ENCODE measurements around the gene NCOA3.

Gene NCOA3

DNA sequence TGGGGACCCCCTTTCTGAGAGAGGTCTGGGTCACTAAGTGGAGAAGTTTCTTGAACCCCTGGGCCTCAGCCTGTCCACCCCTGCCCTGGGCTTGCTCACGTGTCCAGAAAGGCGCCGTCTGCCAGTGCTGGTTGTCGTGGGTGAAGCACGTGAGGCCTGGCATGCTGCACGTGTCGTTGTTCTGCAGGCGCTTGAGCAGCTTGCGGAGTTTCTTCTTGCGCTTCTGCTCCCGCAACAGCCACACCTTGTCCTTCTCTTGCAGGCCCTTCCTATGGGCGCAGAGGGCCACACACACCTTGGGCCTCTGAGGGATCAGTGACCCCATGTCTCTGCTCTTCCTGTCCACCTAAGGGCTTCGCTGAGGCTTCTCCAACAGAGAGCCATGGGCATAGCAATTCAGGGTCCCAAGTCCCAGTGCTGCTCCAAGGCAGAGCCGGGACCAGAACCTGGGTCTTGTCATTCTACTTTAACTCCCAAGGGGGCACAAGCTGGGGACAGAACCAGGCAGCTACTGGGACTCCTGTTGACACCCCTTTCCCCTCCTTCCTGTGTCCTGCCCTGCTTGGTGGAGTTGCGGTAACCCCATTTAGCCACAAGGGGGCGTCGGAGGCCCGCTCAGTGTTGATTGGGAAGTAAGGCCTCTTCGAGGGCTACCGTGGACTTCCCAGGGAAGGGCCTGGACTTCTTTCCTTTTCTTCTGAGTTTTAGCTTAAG, 161.8 kb downstream of the NCOA3 start:
- H3K9ac ChIP-seq (ENCODE audit: low read depth in 1 of 2, low read length in 2 of 2) = no peak overlapping the region
- peaks cover 7% of the 10 kb centered on the region in 2 donors for H3K4me1 ChIP-seq (ENCODE audit: control insufficient read depth in 2 of 2, insufficient read depth in 2 of 2, low read length in 2 of 2)

DNA sequence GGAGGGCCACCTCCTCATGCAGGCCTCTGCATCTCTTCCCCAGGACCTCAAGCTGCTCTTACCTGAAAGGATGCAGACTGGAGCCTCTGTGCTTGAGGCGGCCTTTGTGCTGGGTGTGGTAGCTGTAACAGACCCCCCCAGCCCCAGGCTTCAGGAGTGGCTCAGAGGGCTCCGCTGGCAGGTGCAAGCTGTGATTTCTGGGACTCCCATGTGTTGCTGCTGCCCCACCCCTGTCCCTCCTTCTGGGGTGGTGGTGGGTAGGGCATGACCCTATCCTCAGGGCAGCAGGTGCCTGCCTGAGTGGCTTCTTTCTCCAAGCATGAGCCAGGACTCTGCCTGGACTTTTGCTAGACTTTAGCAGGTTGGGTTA, 162.4 kb downstream of the NCOA3 start:
- Histone ChIP-seq H3K27ac (ENCODE audit: low read depth in 2 of 2, low read length in 2 of 2) (no peak overlapping the region), H3K9ac (ENCODE audit: low read depth in 1 of 2, low read length in 2 of 2) (no peak overlapping the region)

More for the DNA sequence above, 161.8 kb downstream of the NCOA3 start:
- Histone ChIP-seq H3K9me3 (ENCODE audit: control insufficient read depth in 2 of 2, low read length in 2 of 2) (no peaks in the 10 kb centered on the region), H3K27me3 (ENCODE audit: control insufficient read depth in 2 of 2, insufficient read depth in 2 of 2, low read length in 2 of 2) (no peaks in the 10 kb centered on the region), H3K27ac (ENCODE audit: low read depth in 2 of 2, low read length in 2 of 2) (no peak overlapping the region), H3K4me3 (ENCODE audit: low read length in 2 of 2) (no peak overlapping the region), H3K36me3 (ENCODE audit: control insufficient read depth in 2 of 2, insufficient read depth in 2 of 2, low read length in 2 of 2) (peaks cover 32 to 39% of the 10 kb centered on the region in 2 donors)

DNA sequence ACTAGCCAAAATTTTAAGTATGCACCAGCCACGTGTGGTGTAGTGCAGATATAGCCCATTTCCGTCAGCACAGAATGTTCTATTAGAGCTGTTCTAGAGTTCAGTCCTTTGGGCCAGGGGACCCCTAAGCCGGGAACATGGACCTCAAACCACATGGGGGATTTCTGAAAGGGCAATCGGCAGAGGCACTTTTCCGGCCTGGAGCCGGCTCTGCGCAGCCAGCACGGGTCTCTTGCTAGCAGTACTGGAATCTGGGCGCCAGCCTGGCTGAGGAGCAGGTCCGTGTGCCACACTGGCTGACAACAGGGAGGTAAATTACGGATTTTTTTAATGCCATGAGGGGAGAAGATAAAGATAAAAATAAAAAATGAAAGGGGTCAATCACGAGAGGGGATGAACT, 163.1 kb downstream of the NCOA3 start:
- no peak overlapping the region for H3K4me3 ChIP-seq (ENCODE audit: low read length in 2 of 2)
- H3K27ac ChIP-seq (ENCODE audit: low read depth in 2 of 2, low read length in 2 of 2) = no peak overlapping the region
- peaks cover 7% of the 10 kb centered on the region in 2 donors for H3K4me1 ChIP-seq (ENCODE audit: control insufficient read depth in 2 of 2, insufficient read depth in 2 of 2, low read length in 2 of 2)
- H3K9ac ChIP-seq (ENCODE audit: low read depth in 1 of 2, low read length in 2 of 2) = no peak overlapping the region
- peaks cover 26 to 35% of the 10 kb centered on the region in 2 donors for H3K36me3 ChIP-seq (ENCODE audit: control insufficient read depth in 2 of 2, insufficient read depth in 2 of 2, low read length in 2 of 2)
- no peaks in the 10 kb centered on the region for H3K27me3 ChIP-seq (ENCODE audit: control insufficient read depth in 2 of 2, insufficient read depth in 2 of 2, low read length in 2 of 2)
- H3K9me3 ChIP-seq (ENCODE audit: control insufficient read depth in 2 of 2, low read length in 2 of 2) = no peaks in the 10 kb centered on the region

More for the DNA sequence above, 162.4 kb downstream of the NCOA3 start:
- Histone ChIP-seq H3K4me1 (ENCODE audit: control insufficient read depth in 2 of 2, insufficient read depth in 2 of 2, low read length in 2 of 2) (peaks cover 7% of the 10 kb centered on the region in 2 donors), H3K36me3 (ENCODE audit: control insufficient read depth in 2 of 2, insufficient read depth in 2 of 2, low read length in 2 of 2) (peaks cover 27 to 37% of the 10 kb centered on the region in 2 donors), H3K27me3 (ENCODE audit: control insufficient read depth in 2 of 2, insufficient read depth in 2 of 2, low read length in 2 of 2) (no peaks in the 10 kb centered on the region), H3K4me3 (ENCODE audit: low read length in 2 of 2) (no peak overlapping the region), H3K9me3 (ENCODE audit: control insufficient read depth in 2 of 2, low read length in 2 of 2) (no peaks in the 10 kb centered on the region)

DNA sequence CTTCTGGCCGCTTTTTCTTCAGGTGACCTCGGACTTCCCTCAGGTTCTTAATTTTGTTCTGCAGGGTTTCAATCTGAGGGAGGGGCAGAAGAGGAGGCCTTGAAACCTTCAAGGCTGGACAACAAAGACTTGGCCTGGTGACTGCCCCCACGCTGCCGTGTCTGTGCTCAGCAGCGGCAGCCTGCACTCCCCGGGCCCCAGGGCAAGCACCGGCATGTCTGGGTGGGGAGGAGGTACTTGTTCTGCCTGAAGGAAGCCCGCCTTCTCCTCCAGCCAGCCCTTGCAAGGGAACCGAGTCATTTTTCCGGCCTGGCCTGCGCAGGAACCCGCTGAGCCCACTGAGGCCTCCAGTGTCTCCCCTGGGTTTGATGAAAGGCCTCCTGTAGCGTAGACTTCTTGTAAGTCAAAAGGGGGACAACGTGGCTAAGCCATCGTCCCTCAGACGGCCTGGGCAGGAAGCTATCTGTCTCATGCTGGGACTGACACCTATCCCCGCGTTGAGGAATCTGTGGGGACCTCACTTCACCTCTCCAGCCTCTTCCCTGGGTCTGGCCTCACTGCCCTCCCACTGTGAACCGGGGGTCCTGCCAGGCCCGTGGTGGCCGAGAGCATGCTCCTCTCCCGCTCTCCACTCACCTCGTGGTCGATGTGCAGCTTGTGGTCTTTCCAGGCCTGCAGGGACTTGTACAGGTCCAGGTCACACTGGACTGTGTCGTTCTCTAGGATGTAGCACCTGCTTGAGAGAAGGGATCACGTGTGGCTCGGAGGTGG, 163.7 kb downstream of the NCOA3 start:
- no peaks in the 10 kb centered on the region for H3K9me3 ChIP-seq (ENCODE audit: control insufficient read depth in 2 of 2, low read length in 2 of 2)
- H3K27me3 ChIP-seq (ENCODE audit: control insufficient read depth in 2 of 2, insufficient read depth in 2 of 2, low read length in 2 of 2) = no peaks in the 10 kb centered on the region
- no peak overlapping the region for H3K27ac ChIP-seq (ENCODE audit: low read depth in 2 of 2, low read length in 2 of 2)
- peaks cover 7% of the 10 kb centered on the region in 2 donors for H3K4me1 ChIP-seq (ENCODE audit: control insufficient read depth in 2 of 2, insufficient read depth in 2 of 2, low read length in 2 of 2)
- no peak overlapping the region for H3K4me3 ChIP-seq (ENCODE audit: low read length in 2 of 2)
- peaks cover 26 to 35% of the 10 kb centered on the region in 2 donors for H3K36me3 ChIP-seq (ENCODE audit: control insufficient read depth in 2 of 2, insufficient read depth in 2 of 2, low read length in 2 of 2)
- no peak overlapping the region for H3K9ac ChIP-seq (ENCODE audit: low read depth in 1 of 2, low read length in 2 of 2)

DNA sequence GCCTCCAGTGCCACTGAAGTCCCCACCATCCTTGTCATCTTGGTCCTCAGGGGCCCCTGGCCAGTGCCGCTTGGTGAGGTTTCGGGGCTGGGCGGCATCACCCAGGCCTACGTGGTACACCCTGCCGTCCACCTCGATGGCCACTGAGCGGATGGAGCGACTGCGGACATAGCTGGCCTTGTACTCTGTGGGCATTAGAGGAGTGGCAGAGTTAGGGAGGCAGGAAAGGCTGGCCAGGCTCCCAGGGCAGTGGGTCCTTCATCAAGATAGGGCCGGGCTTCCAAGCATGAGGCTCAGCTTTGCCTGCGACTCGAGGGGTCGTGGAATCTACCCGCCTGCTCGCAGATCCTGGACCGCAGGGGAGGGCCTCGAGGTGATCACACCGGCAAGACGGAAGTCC, 164.6 kb downstream of the NCOA3 start:
- H3K27me3 ChIP-seq (ENCODE audit: control insufficient read depth in 2 of 2, insufficient read depth in 2 of 2, low read length in 2 of 2) = no peaks in the 10 kb centered on the region
- no peak overlapping the region for H3K9ac ChIP-seq (ENCODE audit: low read depth in 1 of 2, low read length in 2 of 2)
- H3K27ac ChIP-seq (ENCODE audit: low read depth in 2 of 2, low read length in 2 of 2) = no peak overlapping the region
- peaks cover 7% of the 10 kb centered on the region in 2 donors for H3K4me1 ChIP-seq (ENCODE audit: control insufficient read depth in 2 of 2, insufficient read depth in 2 of 2, low read length in 2 of 2)
- H3K9me3 ChIP-seq (ENCODE audit: control insufficient read depth in 2 of 2, low read length in 2 of 2) = no peaks in the 10 kb centered on the region
- peaks cover 23 to 28% of the 10 kb centered on the region in 2 donors for H3K36me3 ChIP-seq (ENCODE audit: control insufficient read depth in 2 of 2, insufficient read depth in 2 of 2, low read length in 2 of 2)
- H3K4me3 ChIP-seq (ENCODE audit: low read length in 2 of 2) = no peak overlapping the region

DNA sequence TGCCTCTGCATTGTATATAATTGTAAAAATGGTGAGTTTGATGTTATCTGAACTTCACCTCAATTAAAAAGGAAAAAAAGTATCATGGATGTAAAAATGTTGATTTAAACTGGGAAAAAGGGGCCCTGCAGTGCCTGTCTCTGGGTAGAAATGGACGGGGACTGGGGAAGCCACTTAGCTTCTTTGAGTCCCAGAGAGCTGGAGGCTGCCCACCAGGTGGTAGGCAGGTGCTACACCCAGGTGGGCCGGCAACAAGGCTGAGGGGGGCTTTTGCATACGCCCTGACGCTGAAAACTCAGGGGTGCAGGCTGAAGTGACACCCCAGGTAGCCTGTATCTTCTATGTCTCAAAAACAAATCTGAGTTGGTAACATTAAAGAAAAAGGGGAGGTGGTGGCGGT, 165.4 kb downstream of the NCOA3 start:
- Histone ChIP-seq H3K9ac (ENCODE audit: low read depth in 1 of 2, low read length in 2 of 2) (no peak overlapping the region), H3K36me3 (ENCODE audit: control insufficient read depth in 2 of 2, insufficient read depth in 2 of 2, low read length in 2 of 2) (peaks cover 16 to 20% of the 10 kb centered on the region in 2 donors), H3K4me3 (ENCODE audit: low read length in 2 of 2) (no peak overlapping the region), H3K4me1 (ENCODE audit: control insufficient read depth in 2 of 2, insufficient read depth in 2 of 2, low read length in 2 of 2) (peaks cover 7% of the 10 kb centered on the region in 2 donors), H3K27me3 (ENCODE audit: control insufficient read depth in 2 of 2, insufficient read depth in 2 of 2, low read length in 2 of 2) (no peaks in the 10 kb centered on the region), H3K27ac (ENCODE audit: low read depth in 2 of 2, low read length in 2 of 2) (no peak overlapping the region), H3K9me3 (ENCODE audit: control insufficient read depth in 2 of 2, low read length in 2 of 2) (no peaks in the 10 kb centered on the region)

DNA sequence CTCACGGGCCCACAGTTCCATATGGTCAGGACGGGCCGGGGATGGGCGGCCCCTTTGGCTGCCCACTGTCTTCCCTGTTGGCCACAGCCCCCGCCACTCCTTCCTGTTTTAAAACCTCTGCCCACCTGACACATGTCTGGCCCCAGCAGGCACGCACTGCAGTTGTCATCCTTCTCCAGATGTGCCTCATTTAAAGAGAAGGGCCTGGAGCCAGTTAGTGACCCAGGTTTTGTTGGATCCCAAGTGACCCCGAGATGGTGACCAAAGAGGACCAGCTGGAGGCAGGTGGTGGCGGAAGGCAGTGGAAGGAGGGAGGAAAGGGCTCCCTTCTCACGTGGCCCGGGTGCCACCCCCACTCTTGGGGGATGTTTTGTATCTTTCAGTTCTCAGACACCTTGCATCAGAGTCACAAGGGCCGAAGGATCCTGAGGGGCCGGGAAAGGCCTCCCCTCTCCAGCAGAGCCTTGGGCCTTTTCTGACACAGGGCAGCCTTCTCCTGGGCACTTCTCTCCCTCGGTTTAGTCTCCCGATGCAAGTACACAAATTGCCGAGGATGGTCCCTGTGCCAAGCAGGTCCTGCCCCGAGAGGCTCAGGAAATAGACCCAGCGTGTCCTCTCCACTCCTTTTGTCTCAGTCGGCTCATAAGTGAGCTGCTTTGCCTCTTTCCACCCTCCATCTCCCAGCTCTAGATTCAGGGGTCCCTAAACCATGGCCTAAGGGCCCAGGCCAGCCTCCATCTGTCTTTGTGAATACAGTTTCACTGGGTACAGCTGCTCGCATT, 166.0 kb downstream of the NCOA3 start:
- peaks cover 9 to 15% of the 10 kb centered on the region in 2 donors for H3K36me3 ChIP-seq (ENCODE audit: control insufficient read depth in 2 of 2, insufficient read depth in 2 of 2, low read length in 2 of 2)
- H3K4me1 ChIP-seq (ENCODE audit: control insufficient read depth in 2 of 2, insufficient read depth in 2 of 2, low read length in 2 of 2) = peaks cover 7% of the 10 kb centered on the region in 2 donors
- no peak overlapping the region for H3K27ac ChIP-seq (ENCODE audit: low read depth in 2 of 2, low read length in 2 of 2)
- no peaks in the 10 kb centered on the region for H3K27me3 ChIP-seq (ENCODE audit: control insufficient read depth in 2 of 2, insufficient read depth in 2 of 2, low read length in 2 of 2)
- no peaks in the 10 kb centered on the region for H3K9me3 ChIP-seq (ENCODE audit: control insufficient read depth in 2 of 2, low read length in 2 of 2)
- no peak overlapping the region for H3K9ac ChIP-seq (ENCODE audit: low read depth in 1 of 2, low read length in 2 of 2)
- H3K4me3 ChIP-seq (ENCODE audit: low read length in 2 of 2) = no peak overlapping the region

DNA sequence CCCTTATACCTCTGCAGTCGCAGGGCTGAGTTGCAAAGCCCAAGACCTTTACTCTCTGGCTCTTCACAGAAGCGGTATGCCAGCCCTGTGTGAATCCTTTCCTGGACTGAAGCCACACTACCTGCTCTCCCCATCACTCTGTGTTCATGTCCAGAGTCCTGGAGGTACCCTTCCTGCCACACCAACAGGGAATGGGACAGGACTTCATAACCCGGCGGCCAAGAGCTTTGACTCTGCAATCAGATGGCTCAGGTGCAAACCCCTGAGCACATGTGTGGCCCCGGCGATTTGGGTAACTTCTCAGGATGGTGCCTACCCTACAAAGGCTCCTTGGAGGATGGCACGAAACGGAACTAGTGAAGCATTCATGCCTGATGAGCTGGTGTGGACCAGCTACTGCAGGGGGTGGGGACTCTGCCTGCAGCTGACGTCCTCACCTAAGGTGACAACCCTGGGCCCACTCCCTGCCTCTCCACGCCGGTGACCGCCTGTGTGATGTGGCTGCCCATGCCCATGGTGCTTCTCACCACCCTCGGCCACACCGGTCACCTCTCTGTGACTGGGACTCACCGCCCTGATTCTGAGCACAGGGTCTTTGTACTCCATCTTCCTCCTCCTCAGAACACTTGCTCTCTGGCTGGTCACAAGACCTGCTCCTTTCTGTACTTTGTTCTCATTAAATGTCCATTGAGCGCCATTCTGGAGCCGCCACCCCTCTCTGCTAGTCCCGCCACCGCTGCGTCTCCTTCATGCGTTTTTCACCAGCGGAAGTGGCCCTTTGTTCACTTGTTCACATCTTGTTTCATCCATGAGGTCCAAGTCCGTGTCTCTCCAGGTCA, 166.8 kb downstream of the NCOA3 start:
- no peak overlapping the region for H3K9ac ChIP-seq (ENCODE audit: low read depth in 1 of 2, low read length in 2 of 2)
- H3K4me3 ChIP-seq (ENCODE audit: low read length in 2 of 2) = no peak overlapping the region
- H3K9me3 ChIP-seq (ENCODE audit: control insufficient read depth in 2 of 2, low read length in 2 of 2) = no peaks in the 10 kb centered on the region
- H3K27ac ChIP-seq (ENCODE audit: low read depth in 2 of 2, low read length in 2 of 2) = no peak overlapping the region
- H3K36me3 ChIP-seq (ENCODE audit: control insufficient read depth in 2 of 2, insufficient read depth in 2 of 2, low read length in 2 of 2) = peaks cover 3 to 12% of the 10 kb centered on the region in 2 donors
- peaks cover 7% of the 10 kb centered on the region in 2 donors for H3K4me1 ChIP-seq (ENCODE audit: control insufficient read depth in 2 of 2, insufficient read depth in 2 of 2, low read length in 2 of 2)
- H3K27me3 ChIP-seq (ENCODE audit: control insufficient read depth in 2 of 2, insufficient read depth in 2 of 2, low read length in 2 of 2) = no peaks in the 10 kb centered on the region

DNA sequence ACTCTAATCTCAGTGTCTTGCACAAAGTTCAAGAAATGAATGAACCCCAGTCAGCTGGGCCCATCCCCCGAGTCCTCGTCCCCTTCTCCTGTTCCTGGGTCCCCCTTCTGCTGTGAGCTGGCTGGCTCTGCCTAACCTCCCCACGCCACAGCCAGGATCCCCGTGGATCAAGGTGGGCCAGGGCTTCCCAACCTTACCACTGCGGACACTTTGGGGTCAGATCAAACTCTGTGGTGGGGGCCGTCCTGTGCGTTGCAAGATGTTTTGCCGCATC, 167.4 kb downstream of the NCOA3 start:
- H3K9ac ChIP-seq (ENCODE audit: low read depth in 1 of 2, low read length in 2 of 2) = no peak overlapping the region
- no peaks in the 10 kb centered on the region for H3K27me3 ChIP-seq (ENCODE audit: control insufficient read depth in 2 of 2, insufficient read depth in 2 of 2, low read length in 2 of 2)
- no peaks in the 10 kb centered on the region for H3K9me3 ChIP-seq (ENCODE audit: control insufficient read depth in 2 of 2, low read length in 2 of 2)
- peaks cover 3 to 11% of the 10 kb centered on the region in 2 donors for H3K36me3 ChIP-seq (ENCODE audit: control insufficient read depth in 2 of 2, insufficient read depth in 2 of 2, low read length in 2 of 2)
- no peak overlapping the region for H3K27ac ChIP-seq (ENCODE audit: low read depth in 2 of 2, low read length in 2 of 2)
- peaks cover 3 to 4% of the 10 kb centered on the region in 2 donors for H3K4me1 ChIP-seq (ENCODE audit: control insufficient read depth in 2 of 2, insufficient read depth in 2 of 2, low read length in 2 of 2)
- no peak overlapping the region for H3K4me3 ChIP-seq (ENCODE audit: low read length in 2 of 2)

Measured in mucosa of rectum (tissue), 2 donors.